ENCODE measurements around the gene SLC28A3. TPM values are rescaled to one million over a fixed set of nuclear protein-coding genes. Genes with fewer than 3 reads are reported as not detected.

The SLC28A3 gene
- total RNA-seq, 1 donor = 0.10 TPM

GRCh38 chr9:84324811-84325210 is 15.7 kb downstream of the SLC28A3 start:
- Histone ChIP-seq H3K27me3 (ENCODE audit: insufficient read depth, low read length) (no peaks in the 10 kb centered on the region), H3K4me3 (ENCODE audit: low read length) (no peak overlapping the region), H3K4me1 (ENCODE audit: insufficient read depth, low read length) (peaks cover 18% of the 10 kb centered on the region), H3K9me3 (ENCODE audit: low read depth, low read length) (no peaks in the 10 kb centered on the region)

GRCh38 chr9:84323858-84324257 is 16.7 kb downstream of the SLC28A3 start:
- H3K4me1 ChIP-seq (ENCODE audit: insufficient read depth, low read length) = peaks cover 18% of the 10 kb centered on the region

GRCh38 chr9:84322828-84323227 is 17.7 kb downstream of the SLC28A3 start:
- Histone ChIP-seq H3K27me3 (ENCODE audit: insufficient read depth, low read length) (no peaks in the 10 kb centered on the region), H3K9me3 (ENCODE audit: low read depth, low read length) (no peaks in the 10 kb centered on the region), H3K4me3 (ENCODE audit: low read length) (no peak overlapping the region), H3K4me1 (ENCODE audit: insufficient read depth, low read length) (peaks cover 18% of the 10 kb centered on the region)

More at GRCh38 chr9:84323858-84324257, 16.7 kb downstream of the SLC28A3 start:
- no peak overlapping the region for H3K4me3 ChIP-seq (ENCODE audit: low read length)
- no peaks in the 10 kb centered on the region for H3K27me3 ChIP-seq (ENCODE audit: insufficient read depth, low read length)
- H3K9me3 ChIP-seq (ENCODE audit: low read depth, low read length) = no peaks in the 10 kb centered on the region

- Histone ChIP-seq H3K4me1 (ENCODE audit: insufficient read depth, low read length) (peaks cover 21% of the 10 kb centered on the region), H3K27me3 (ENCODE audit: insufficient read depth, low read length) (no peaks in the 10 kb centered on the region), H3K4me3 (ENCODE audit: low read length) (no peak overlapping the region), H3K9me3 (ENCODE audit: low read depth, low read length) (no peaks in the 10 kb centered on the region)
Measured at GRCh38 chr9:84320231-84320630, 20.3 kb downstream of the SLC28A3 start.

- H3K9me3 ChIP-seq (ENCODE audit: low read depth, low read length) = no peaks in the 10 kb centered on the region
- no peaks in the 10 kb centered on the region for H3K27me3 ChIP-seq (ENCODE audit: insufficient read depth, low read length)
- no peak overlapping the region for H3K4me3 ChIP-seq (ENCODE audit: low read length)
- H3K4me1 ChIP-seq (ENCODE audit: insufficient read depth, low read length) = peaks cover 25% of the 10 kb centered on the region
Measured at GRCh38 chr9:84319632-84320031, 20.9 kb downstream of the SLC28A3 start.

GRCh38 chr9:84318981-84319380 is 21.6 kb downstream of the SLC28A3 start:
- no peak overlapping the region for H3K4me3 ChIP-seq (ENCODE audit: low read length)
- H3K27me3 ChIP-seq (ENCODE audit: insufficient read depth, low read length) = no peaks in the 10 kb centered on the region
- peaks cover 18% of the 10 kb centered on the region for H3K4me1 ChIP-seq (ENCODE audit: insufficient read depth, low read length)
- no peaks in the 10 kb centered on the region for H3K9me3 ChIP-seq (ENCODE audit: low read depth, low read length)

GRCh38 chr9:84317563-84317962 is 23.0 kb downstream of the SLC28A3 start:
- Histone ChIP-seq H3K4me1 (ENCODE audit: insufficient read depth, low read length) (peaks cover 7% of the 10 kb centered on the region), H3K9me3 (ENCODE audit: low read depth, low read length) (no peaks in the 10 kb centered on the region), H3K4me3 (ENCODE audit: low read length) (no peak overlapping the region), H3K27me3 (ENCODE audit: insufficient read depth, low read length) (no peaks in the 10 kb centered on the region)

- Histone ChIP-seq H3K4me1 (ENCODE audit: insufficient read depth, low read length) (peaks cover 7% of the 10 kb centered on the region), H3K4me3 (ENCODE audit: low read length) (no peak overlapping the region), H3K9me3 (ENCODE audit: low read depth, low read length) (no peaks in the 10 kb centered on the region), H3K27me3 (ENCODE audit: insufficient read depth, low read length) (no peaks in the 10 kb centered on the region)
Measured at GRCh38 chr9:84315278-84315877, 25.2 kb downstream of the SLC28A3 start.

- Histone ChIP-seq H3K9me3 (ENCODE audit: low read depth, low read length) (no peaks in the 10 kb centered on the region), H3K4me3 (ENCODE audit: low read length) (no peak overlapping the region), H3K27me3 (ENCODE audit: insufficient read depth, low read length) (no peaks in the 10 kb centered on the region), H3K4me1 (ENCODE audit: insufficient read depth, low read length) (peaks cover 7% of the 10 kb centered on the region)
Measured at GRCh38 chr9:84314306-84314705, 26.3 kb downstream of the SLC28A3 start.

GRCh38 chr9:84310883-84311282 is 29.7 kb downstream of the SLC28A3 start:
- H3K4me3 ChIP-seq (ENCODE audit: low read length) = no peak overlapping the region
- H3K9me3 ChIP-seq (ENCODE audit: low read depth, low read length) = no peaks in the 10 kb centered on the region
- H3K27me3 ChIP-seq (ENCODE audit: insufficient read depth, low read length) = no peaks in the 10 kb centered on the region
- H3K4me1 ChIP-seq (ENCODE audit: insufficient read depth, low read length) = peaks cover 7% of the 10 kb centered on the region

- Histone ChIP-seq H3K4me3 (ENCODE audit: low read length) (no peak overlapping the region), H3K4me1 (ENCODE audit: insufficient read depth, low read length) (peaks cover 12% of the 10 kb centered on the region), H3K9me3 (ENCODE audit: low read depth, low read length) (no peaks in the 10 kb centered on the region), H3K27me3 (ENCODE audit: insufficient read depth, low read length) (no peaks in the 10 kb centered on the region)
Measured at GRCh38 chr9:84305497-84306131, 34.9 kb downstream of the SLC28A3 start.

GRCh38 chr9:84304166-84304565 is 36.4 kb downstream of the SLC28A3 start:
- Histone ChIP-seq H3K4me1 (ENCODE audit: insufficient read depth, low read length) (peaks cover 12% of the 10 kb centered on the region), H3K9me3 (ENCODE audit: low read depth, low read length) (no peaks in the 10 kb centered on the region), H3K27me3 (ENCODE audit: insufficient read depth, low read length) (no peaks in the 10 kb centered on the region), H3K4me3 (ENCODE audit: low read length) (no peak overlapping the region)

- Histone ChIP-seq H3K9me3 (ENCODE audit: low read depth, low read length) (no peaks in the 10 kb centered on the region), H3K4me1 (ENCODE audit: insufficient read depth, low read length) (peaks cover 12% of the 10 kb centered on the region), H3K4me3 (ENCODE audit: low read length) (no peak overlapping the region), H3K27me3 (ENCODE audit: insufficient read depth, low read length) (no peaks in the 10 kb centered on the region)
Measured at GRCh38 chr9:84303061-84303460, 37.5 kb downstream of the SLC28A3 start.

GRCh38 chr9:84301851-84302250 is 38.7 kb downstream of the SLC28A3 start:
- no peak overlapping the region for H3K4me3 ChIP-seq (ENCODE audit: low read length)
- no peaks in the 10 kb centered on the region for H3K27me3 ChIP-seq (ENCODE audit: insufficient read depth, low read length)

GRCh38 chr9:84300271-84300670 is 40.3 kb downstream of the SLC28A3 start:
- H3K9me3 ChIP-seq (ENCODE audit: low read depth, low read length) = no peaks in the 10 kb centered on the region
- no peaks in the 10 kb centered on the region for H3K27me3 ChIP-seq (ENCODE audit: insufficient read depth, low read length)
- no peak overlapping the region for H3K4me3 ChIP-seq (ENCODE audit: low read length)
- H3K4me1 ChIP-seq (ENCODE audit: insufficient read depth, low read length) = peaks cover 29% of the 10 kb centered on the region

More at GRCh38 chr9:84301851-84302250, 38.7 kb downstream of the SLC28A3 start:
- Histone ChIP-seq H3K4me1 (ENCODE audit: insufficient read depth, low read length) (peaks cover 14% of the 10 kb centered on the region), H3K9me3 (ENCODE audit: low read depth, low read length) (no peaks in the 10 kb centered on the region)

Measured in mononuclear cell (primary cell).